Neuron (in vitro differentiated cells): ENCODE data around the gene SLC45A3.
A peak's percentile ranks its signal among the peaks of the same experiment; 100 is the strongest.

Experiments
- H2AFZ ChIP-seq: one replicate; pipeline ENCODE4 v1.6.1; 2013; ENCODE audit warnings: low read depth, mild to moderate bottlenecking, inconsistent platforms, low read length, moderate library complexity
- H3K27me3 ChIP-seq: one replicate; pipeline ENCODE4 v1.6.1; 2013; ENCODE audit warnings: low read length; ENCODE audit not compliant: insufficient read depth
- H3K36me3 ChIP-seq: one replicate; pipeline ENCODE4 v1.6.1; 2013; ENCODE audit warnings: low read length; ENCODE audit not compliant: insufficient read depth
- H3K4me1 ChIP-seq: one replicate; pipeline ENCODE4 v1.6.1; 2013; ENCODE audit warnings: low read length; ENCODE audit not compliant: insufficient read depth
- H3K4me3 ChIP-seq: 2 replicates; pipeline ENCODE4 v1.5.1; 2013; ENCODE audit warnings: mild to moderate bottlenecking, low read length, moderate library complexity
- H3K9me3 ChIP-seq: one replicate; pipeline ENCODE4 v1.6.1; 2013; ENCODE audit warnings: low read length

Gene SLC45A3

DNA sequence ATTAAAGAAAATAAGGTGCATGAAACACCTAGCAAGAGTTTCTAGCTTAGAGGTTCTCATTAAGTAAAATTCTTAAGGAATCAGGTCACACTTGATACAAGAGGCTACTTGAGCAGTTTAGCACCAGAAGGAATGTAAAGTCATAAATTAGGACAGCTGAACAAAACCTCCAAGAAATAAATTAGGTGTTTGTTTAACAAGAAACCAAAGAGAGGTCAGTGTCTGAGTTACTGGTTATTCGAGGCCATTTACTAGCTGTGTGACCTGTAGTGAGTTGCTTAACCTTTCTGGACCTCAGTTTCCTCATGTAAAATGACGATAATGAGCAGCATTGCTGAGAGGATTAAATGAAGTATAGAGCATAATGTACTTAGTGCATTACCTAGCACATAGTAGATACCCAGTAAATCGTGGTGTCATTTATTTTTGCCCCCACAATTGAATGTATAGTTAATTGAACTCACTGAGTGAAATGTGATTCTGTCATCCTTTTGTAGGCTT, 47.6 kb downstream of the SLC45A3 start:
- Histone ChIP-seq H3K27me3 (no peaks in the 10 kb centered on the region), H3K4me1 (peaks cover 27% of the 10 kb centered on the region), H2AFZ (peak overlapping the region; percentile 72), H3K36me3 (no peaks in the 10 kb centered on the region), H3K9me3 (no peaks in the 10 kb centered on the region), H3K4me3 (peak overlapping the region; percentile 75)

DNA sequence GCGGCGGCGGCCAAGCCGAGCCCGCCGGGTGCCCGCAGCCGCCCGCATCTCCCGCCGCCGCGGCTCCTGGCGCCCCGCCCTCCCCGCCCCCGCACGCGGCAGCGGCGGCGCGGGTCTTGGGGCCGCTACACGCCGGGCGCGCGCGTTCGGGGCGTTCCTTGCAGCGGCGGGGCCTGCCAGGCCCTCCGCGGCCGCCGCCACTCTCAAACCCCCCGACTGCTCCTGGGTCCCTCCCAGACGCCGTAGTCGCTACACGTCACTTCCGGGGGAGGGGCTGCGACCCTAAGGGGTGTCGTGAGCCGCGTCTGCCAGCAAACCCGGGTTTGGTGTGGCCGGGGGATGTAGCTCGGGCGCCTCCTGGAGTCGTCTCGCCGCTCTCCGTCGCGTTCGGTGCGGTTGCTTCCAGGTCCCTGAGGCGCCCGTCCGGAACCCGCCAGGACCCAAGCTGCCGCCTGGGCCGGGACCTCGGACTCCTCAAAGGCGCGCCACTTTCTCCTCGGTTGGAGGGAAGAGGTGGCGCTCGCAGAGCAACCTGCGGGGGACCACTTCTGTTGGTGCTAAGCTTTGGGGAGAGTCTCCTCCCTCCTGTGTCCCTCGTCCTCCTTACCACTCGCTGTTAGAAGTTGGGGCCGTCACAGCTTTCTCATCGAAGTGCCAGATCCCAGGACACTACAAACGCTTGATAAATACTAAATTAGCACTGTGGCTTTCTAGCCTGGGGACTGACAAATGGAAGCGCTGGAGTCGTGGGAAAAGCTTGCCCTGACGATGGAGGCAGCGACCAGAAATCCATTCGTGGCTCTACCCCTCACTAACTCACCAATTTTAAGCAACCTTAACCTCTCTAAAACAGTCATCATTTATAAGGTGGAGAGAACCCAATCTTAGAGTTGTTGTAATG, 48.3 kb downstream of the SLC45A3 start, which contains the start of gene ELK4:
Gene ELK4, minus strand, starts transcription at position 244 of the 901 bp plus-strand sequence. CDS start 8,129 bp downstream, outside the sequence.
- Histone ChIP-seq H3K4me1 (peaks cover 25% of the 10 kb centered on the region), H2AFZ (peak within 1 kb of the TSS; percentile 72), H3K9me3 (no peaks in the 10 kb centered on the region), H3K4me3 (peak within 1 kb of the TSS; percentile 75), H3K36me3 (no peaks in the 10 kb centered on the region), H3K27me3 (no peaks in the 10 kb centered on the region)

DNA sequence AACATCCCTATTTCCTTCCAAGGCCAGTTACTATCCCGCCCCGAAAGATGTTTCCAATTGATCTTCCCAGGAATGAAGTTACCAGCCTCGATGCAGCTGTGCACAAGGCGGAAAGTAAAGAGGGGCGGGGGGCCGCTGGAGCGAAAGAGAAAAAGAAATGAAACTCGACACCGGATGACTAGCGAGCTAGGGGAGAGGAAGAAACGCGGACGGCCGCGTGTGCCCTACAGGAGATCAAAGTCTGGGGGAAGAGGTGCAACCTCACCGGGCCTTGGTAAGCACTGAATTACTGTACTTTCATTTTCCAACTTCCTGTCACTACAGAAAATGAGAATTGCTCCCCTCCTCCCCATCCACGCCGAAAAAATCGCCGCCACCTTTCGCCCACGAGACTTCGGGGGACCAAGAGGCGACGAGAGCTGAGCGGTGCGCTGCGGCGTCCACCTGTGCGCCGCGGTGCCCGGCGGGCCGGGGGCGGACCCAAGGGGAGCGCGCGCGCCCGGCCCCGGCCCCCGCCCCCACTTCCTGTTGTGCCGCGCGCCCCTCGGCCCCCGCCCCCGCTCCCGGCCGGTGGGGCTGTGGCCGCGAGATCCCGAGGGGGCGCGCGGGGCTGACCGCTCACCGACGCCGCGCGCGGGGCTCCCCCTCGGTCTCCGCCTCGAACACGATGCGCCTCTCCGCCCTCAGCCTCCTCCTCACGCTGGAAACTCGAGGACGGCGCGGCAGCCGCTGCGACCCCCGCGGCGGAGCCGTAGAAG, 49.1 kb downstream of the SLC45A3 start:
- peaks cover 18% of the 10 kb centered on the region for H3K4me1 ChIP-seq
- no peaks in the 10 kb centered on the region for H3K36me3 ChIP-seq
- H3K4me3 ChIP-seq = peak overlapping the region; percentile 75
- H3K27me3 ChIP-seq = no peaks in the 10 kb centered on the region
- H2AFZ ChIP-seq = peak overlapping the region; percentile 63
- no peaks in the 10 kb centered on the region for H3K9me3 ChIP-seq

DNA sequence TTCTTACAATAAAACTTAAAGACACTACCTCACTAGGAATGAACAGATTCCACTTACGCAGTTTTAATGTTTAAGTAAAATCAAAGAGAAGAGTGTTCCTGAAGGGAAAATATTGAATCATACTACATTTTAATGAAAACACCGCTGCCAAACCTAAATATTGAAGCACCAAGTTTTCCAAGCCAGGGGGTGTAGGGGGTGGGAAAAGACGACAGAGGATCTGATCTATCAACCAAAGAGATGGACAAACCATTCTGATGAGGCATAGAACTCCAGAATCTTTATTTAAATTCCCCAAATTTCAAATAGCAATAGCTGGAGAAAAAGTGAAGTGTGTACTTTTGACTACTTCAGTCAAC, 49.7 kb downstream of the SLC45A3 start:
- Histone ChIP-seq H3K36me3 (no peaks in the 10 kb centered on the region), H3K27me3 (no peaks in the 10 kb centered on the region), H2AFZ (peak overlapping the region; percentile 63), H3K4me3 (peak overlapping the region; percentile 75), H3K4me1 (peaks cover 16% of the 10 kb centered on the region), H3K9me3 (no peaks in the 10 kb centered on the region)

DNA sequence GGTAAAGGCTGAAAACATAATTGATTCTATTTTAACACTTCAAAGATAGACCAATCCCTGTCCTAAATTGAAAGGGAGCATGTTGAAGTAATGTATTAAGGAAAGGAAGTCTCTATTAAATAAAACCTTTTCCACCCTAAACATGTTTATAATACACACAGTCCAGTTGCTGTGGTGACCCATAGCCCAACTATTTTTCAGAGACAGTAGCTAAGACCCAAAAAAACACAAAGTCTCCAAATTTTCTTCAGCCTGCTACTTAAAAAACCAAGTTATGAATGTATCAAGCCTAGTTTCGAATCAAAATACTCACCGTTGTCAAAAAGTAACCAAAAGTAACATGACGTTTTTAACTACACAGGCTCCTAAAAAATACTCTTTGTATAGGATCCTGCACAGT, 50.1 kb downstream of the SLC45A3 start:
- H3K9me3 ChIP-seq = no peaks in the 10 kb centered on the region
- peaks cover 16% of the 10 kb centered on the region for H3K4me1 ChIP-seq
- H3K36me3 ChIP-seq = no peaks in the 10 kb centered on the region
- peak overlapping the region; percentile 75 for H3K4me3 ChIP-seq
- no peaks in the 10 kb centered on the region for H3K27me3 ChIP-seq
- H2AFZ ChIP-seq = no peak overlapping the region

DNA sequence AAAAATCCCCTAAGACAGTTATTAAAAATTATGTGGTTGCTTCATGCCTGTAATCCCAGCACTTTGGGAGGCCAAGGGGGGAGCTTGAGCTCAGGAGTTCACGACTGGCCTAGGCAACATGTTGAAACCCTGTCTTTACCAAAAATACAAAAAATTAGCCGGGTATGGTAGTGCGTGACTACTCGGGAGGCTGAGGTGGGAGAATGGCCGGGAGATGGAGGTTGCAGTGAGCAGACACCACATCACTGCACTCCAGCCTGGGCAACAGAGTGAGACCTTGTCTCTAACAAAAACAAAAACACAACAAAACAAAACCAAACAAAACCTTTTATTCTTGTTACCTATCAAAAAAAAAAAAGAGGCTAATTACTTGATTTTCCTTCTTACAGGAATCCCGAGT, 50.6 kb downstream of the SLC45A3 start:
- H3K36me3 ChIP-seq = no peaks in the 10 kb centered on the region
- peaks cover 16% of the 10 kb centered on the region for H3K4me1 ChIP-seq
- peak overlapping the region; percentile 75 for H3K4me3 ChIP-seq
- no peaks in the 10 kb centered on the region for H3K27me3 ChIP-seq
- H2AFZ ChIP-seq = no peak overlapping the region
- no peaks in the 10 kb centered on the region for H3K9me3 ChIP-seq

DNA sequence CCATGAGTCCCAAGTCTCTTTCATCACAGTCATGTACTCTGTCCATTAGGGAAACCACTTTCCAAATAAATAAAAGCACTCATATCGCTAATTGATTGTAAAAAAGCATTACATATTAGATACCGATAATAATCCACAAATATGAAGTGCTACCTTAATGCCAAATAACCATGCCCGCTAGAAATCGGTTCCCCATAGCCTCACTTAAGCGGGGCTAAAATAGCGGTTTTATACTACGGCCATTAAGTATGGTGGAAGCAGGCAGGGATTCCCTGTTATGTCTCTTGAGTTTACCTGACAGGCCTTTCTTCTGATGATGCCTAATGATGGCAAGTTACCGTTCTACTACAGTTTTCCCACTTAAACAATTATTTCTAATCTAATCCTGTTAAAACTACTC, 52.4 kb downstream of the SLC45A3 start:
- Histone ChIP-seq H3K4me1 (peaks cover 15% of the 10 kb centered on the region), H3K4me3 (no peak overlapping the region), H2AFZ (no peak overlapping the region), H3K36me3 (peaks cover 7% of the 10 kb centered on the region), H3K27me3 (no peaks in the 10 kb centered on the region), H3K9me3 (no peaks in the 10 kb centered on the region)

DNA sequence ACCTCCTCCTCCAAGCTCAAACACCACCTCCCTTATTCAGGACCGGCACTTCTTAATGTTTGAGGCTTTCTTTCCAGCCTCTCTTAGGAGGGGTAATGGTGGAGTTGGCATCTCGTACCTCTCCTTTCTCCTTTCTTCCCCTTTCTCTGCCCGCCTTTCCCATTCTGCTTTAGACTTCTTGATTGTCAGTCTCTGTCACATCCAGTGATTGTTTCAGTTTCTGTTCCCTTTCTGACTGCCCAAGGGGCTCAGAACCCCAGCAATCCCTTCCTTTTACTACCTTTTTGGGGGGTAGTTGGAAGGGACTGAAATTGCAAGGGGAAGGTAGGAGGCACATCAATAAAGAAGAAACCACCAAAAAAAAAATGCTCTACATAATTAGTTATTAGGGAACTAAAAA, 54.1 kb downstream of the SLC45A3 start:
- Histone ChIP-seq H2AFZ (no peak overlapping the region), H3K27me3 (no peaks in the 10 kb centered on the region), H3K4me3 (no peak overlapping the region), H3K9me3 (no peaks in the 10 kb centered on the region), H3K4me1 (peaks cover 10% of the 10 kb centered on the region), H3K36me3 (peaks cover 14% of the 10 kb centered on the region)

DNA sequence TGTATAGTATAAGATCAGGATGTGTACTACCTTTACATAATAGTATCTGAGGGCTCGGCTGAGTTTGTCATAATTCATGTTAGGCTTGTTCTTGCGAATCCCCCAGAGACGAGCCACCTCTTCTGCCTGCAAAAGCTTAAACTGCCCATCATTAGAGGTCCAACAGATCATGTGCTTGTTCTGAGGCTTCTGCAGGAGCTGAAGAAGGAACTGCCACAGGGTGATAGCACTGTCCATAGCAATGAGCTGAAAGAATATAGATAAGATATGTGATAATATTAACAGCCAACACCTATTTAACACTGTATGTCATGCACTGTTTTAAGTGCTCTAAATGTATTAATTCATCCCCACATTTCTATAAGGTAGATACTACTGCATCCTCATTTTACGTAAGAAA, 56.7 kb downstream of the SLC45A3 start:
- H3K27me3 ChIP-seq = no peaks in the 10 kb centered on the region
- H2AFZ ChIP-seq = no peak overlapping the region
- H3K4me1 ChIP-seq = no peaks in the 10 kb centered on the region
- no peaks in the 10 kb centered on the region for H3K9me3 ChIP-seq
- H3K36me3 ChIP-seq = peaks cover 33% of the 10 kb centered on the region
- H3K4me3 ChIP-seq = no peak overlapping the region

DNA sequence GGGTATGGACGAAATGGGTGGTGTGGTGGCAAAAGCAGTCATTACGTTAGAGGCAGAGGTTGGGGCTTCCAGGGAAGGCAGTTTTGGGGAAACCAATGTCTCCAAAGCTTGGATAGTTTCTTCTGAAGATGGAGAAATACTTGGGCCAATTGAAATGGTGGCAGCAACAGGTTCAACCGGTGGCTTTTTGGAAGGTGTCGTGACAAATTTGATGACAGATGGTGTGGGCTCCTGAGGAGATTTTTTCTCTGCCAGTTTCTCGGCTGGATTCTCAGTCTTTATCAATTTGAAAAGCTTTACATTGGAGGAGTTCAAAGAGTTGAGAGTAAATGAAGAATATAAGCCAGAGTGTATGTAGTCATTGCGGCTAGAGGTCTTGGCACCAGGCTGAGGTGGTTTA, 60.0 kb downstream of the SLC45A3 start:
- Histone ChIP-seq H3K4me3 (no peak overlapping the region), H2AFZ (no peak overlapping the region), H3K27me3 (no peaks in the 10 kb centered on the region), H3K36me3 (peaks cover 59% of the 10 kb centered on the region), H3K4me1 (no peaks in the 10 kb centered on the region), H3K9me3 (no peaks in the 10 kb centered on the region)

DNA sequence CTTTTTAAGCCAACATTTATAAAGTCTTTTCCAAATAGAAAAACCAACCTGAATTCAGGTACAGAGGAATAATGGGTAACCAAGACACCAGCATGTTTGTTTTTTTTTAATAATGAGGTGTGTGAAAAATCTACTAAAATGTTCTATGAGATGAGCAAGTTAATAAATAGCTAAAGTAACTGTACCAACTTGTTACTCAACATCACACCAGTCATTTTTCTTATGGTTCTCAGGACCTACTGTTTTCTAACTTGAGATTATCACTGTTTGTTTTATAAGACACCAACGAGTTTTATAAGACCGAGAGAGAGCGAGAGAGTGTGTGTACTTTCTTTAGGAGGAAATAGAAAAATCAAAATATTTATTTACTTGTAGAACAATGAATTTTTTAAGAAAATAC, 60.9 kb downstream of the SLC45A3 start:
- no peak overlapping the region for H2AFZ ChIP-seq
- no peaks in the 10 kb centered on the region for H3K4me1 ChIP-seq
- no peak overlapping the region for H3K4me3 ChIP-seq
- no peaks in the 10 kb centered on the region for H3K27me3 ChIP-seq
- H3K9me3 ChIP-seq = no peaks in the 10 kb centered on the region
- peaks cover 59% of the 10 kb centered on the region for H3K36me3 ChIP-seq

DNA sequence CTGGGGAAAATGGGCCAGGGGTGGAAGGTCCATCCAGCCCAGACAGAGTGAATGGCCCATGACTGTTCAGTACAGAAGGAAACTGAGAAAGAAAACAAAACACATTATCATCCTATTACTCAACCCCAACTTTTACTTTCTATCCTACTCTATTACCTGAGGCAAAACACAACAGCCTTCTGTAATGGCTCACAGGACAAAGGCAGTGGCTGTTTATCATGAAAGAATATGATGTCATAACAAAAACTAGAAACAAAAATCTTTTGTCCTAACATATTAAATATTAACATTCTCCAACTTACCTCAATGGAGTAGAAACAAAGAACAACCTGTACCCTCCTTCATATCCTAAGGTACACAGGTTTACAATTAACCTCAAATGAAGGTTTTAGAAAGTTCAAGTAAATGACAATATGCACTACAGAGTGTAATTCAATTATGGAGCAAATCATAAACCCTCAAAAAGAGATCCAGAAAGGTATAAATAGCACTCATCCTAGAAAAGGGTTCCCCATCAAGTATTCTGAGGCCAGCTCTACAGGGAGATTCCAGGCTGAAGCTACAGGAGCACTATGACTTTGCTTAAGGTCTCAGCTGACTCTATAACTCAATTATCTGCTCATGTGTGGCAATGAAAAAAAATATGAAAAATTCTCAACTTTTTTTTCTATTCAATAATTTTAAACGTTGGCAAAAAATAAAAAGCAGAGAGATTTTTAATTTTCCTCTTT, 63.6 kb downstream of the SLC45A3 start:
- peaks cover 56% of the 10 kb centered on the region for H3K36me3 ChIP-seq
- no peaks in the 10 kb centered on the region for H3K9me3 ChIP-seq
- no peak overlapping the region for H3K4me3 ChIP-seq
- no peaks in the 10 kb centered on the region for H3K4me1 ChIP-seq
- H3K27me3 ChIP-seq = no peaks in the 10 kb centered on the region
- H2AFZ ChIP-seq = no peak overlapping the region

DNA sequence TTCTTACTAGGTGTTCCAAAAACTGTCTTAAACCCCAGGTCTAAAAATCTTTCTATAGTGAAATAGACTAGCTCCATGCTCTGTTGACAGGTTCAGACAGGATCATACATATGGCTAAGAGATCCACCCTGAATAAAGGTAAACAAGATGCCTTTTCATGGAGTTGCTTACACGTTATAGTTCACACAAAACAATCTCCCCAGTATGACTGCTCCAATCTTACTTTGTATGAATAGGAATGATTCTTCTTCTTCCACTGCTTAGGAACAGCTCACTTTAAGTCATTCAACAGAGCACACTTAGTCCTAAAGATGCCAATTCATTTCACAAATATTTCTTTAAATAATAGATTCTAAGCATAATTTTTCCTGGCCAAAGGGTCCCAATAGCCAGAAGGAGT, 64.5 kb downstream of the SLC45A3 start:
- no peak overlapping the region for H2AFZ ChIP-seq
- H3K4me3 ChIP-seq = no peak overlapping the region
- no peaks in the 10 kb centered on the region for H3K27me3 ChIP-seq
- peaks cover 62% of the 10 kb centered on the region for H3K36me3 ChIP-seq
- H3K9me3 ChIP-seq = no peaks in the 10 kb centered on the region
- no peaks in the 10 kb centered on the region for H3K4me1 ChIP-seq
